Measurements from ENCODE around the gene SLC6A1. TPM values are rescaled to one million over a fixed set of nuclear protein-coding genes. Genes with fewer than 3 reads are reported as not detected.

SLC6A1 gene
- total and polyA plus RNA-seq, 2 of the 8 experiments (the other 6 are each of a cell fraction or from before 2014, with no cell fraction given): 0.30 to 0.63 TPM

GRCh38 chr3:11033871-11034270, 41.3 kb downstream of the SLC6A1 start (continued):
- TF ChIP-seq, protein P1, sequence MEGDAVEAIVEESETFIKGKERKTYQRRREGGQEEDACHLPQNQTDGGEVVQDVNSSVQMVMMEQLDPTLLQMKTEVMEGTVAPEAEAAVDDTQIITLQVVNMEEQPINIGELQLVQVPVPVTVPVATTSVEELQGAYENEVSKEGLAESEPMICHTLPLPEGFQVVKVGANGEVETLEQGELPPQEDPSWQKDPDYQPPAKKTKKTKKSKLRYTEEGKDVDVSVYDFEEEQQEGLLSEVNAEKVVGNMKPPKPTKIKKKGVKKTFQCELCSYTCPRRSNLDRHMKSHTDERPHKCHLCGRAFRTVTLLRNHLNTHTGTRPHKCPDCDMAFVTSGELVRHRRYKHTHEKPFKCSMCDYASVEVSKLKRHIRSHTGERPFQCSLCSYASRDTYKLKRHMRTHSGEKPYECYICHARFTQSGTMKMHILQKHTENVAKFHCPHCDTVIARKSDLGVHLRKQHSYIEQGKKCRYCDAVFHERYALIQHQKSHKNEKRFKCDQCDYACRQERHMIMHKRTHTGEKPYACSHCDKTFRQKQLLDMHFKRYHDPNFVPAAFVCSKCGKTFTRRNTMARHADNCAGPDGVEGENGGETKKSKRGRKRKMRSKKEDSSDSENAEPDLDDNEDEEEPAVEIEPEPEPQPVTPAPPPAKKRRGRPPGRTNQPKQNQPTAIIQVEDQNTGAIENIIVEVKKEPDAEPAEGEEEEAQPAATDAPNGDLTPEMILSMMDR (IDR thresholded peaks at IDR 0.05; ENCODE audit: control extremely low read depth in 1 of 3, insufficient read depth in 1 of 3, low read depth in 1 of 3, low read length in 3 of 3): no peak
- TF ChIP-seq SP2 (IDR thresholded peaks at IDR 0.05; ENCODE audit: low read length): no peak
- TF ChIP-seq ATF2 (IDR thresholded peaks at IDR 0.05; ENCODE audit: low read length): no peak

All from H1 (cell line).